Stimulated activated CD4-positive, alpha-beta T cell treated with anti-CD3 and anti-CD28 coated beads, Interleukin-1b, Interleukin-23, amount 100 ng/mL, for 24 hours (primary cell): ENCODE measurements around the gene CASP9.
A peak's percentile ranks its signal among the peaks of the same experiment; 100 is the strongest.
"Not testable (repeated sequence)": the region's sequence is repeated elsewhere in the genome, so short reads cannot be mapped to it uniquely, and the experiment has no call there.

Experiments
- DNase-seq, 4 experiments: peaks; one replicate each; pipeline ENCODE4 v3.0.0-alpha.2; 2020; ENCODE audit warnings: low read depth in 4 of 4, low spot score in 1 of 4

Gene CASP9

GRCh38 chr1:15526021-15526489, 2.0 kb upstream of the CASP9 start:
- DNase-seq = no peak

- DNase-seq = no peak
Measured at GRCh38 chr1:15525050-15526020, 1.3 kb upstream of the CASP9 start.

GRCh38 chr1:15524283-15525049, 451 bp upstream of the CASP9 start:
- DNase-seq = peak; percentile 99 to 100 (median 100)

GRCh38 chr1:15523104-15524020, 653 bp downstream of the CASP9 start:
- DNase-seq = no peak

GRCh38 chr1:15522551-15522950, 1.5 kb downstream of the CASP9 start:
- DNase-seq = no peak

- DNase-seq = not testable (repeated sequence)
Measured at GRCh38 chr1:15521206-15521906, 2.7 kb downstream of the CASP9 start.

GRCh38 chr1:15519625-15520024, 4.4 kb downstream of the CASP9 start:
- no peak for DNase-seq

- DNase-seq = no peak
Measured at GRCh38 chr1:15515022-15515663, 8.9 kb downstream of the CASP9 start.

- not testable (repeated sequence) for DNase-seq
Measured at GRCh38 chr1:15514557-15514956, 9.5 kb downstream of the CASP9 start.

GRCh38 chr1:15513919-15514318, 10.1 kb downstream of the CASP9 start:
- no peak for DNase-seq

- DNase-seq = no peak
Measured at GRCh38 chr1:15513192-15513591, 10.8 kb downstream of the CASP9 start.

GRCh38 chr1:15510611-15511405, 13.2 kb downstream of the CASP9 start:
- no peak for DNase-seq

- no peak for DNase-seq
Measured at GRCh38 chr1:15509586-15509985, 14.4 kb downstream of the CASP9 start.

- DNase-seq = no peak
Measured at GRCh38 chr1:15508700-15509487, 15.1 kb downstream of the CASP9 start.

- no peak for DNase-seq
Measured at GRCh38 chr1:15507278-15507677, 16.7 kb downstream of the CASP9 start.

- no peak for DNase-seq
Measured at GRCh38 chr1:15506831-15507230, 17.2 kb downstream of the CASP9 start.

- no peak for DNase-seq
Measured at GRCh38 chr1:15504436-15504835, 19.6 kb downstream of the CASP9 start.
